Gastrocnemius medialis (tissue), 4 donors: ENCODE results near the gene SH3TC1. TPM values are rescaled to one million over a fixed set of nuclear protein-coding genes. Genes with fewer than 3 reads are reported as not detected.

Experiments used
- ATAC-seq, 2 donors: fragments of 150-250 bp; one replicate each; pipeline ENCODE4 v1.9.1; 2016
- DNase-seq, 2 donors: peaks; one replicate each; pipeline ENCODE4 v3.0.0-alpha.2; 2019
- H3K27ac ChIP-seq, 4 donors: fragments of 200-600 bp; sonication (generic); 1 replicate in 1 of 4; 2 replicates in 3 of 4; pipeline ENCODE4 v1.5.1; 2016 to 2018; ENCODE audit warnings: mild to moderate bottlenecking in 2 of 4, moderate library complexity in 1 of 4
- H3K27me3 ChIP-seq, 3 donors: fragments of 200-600 bp; sonication (generic) in 2 of 3; 1 replicate in 1 of 3; 2 replicates in 2 of 3; pipeline versions ENCODE4 v1.5.1 to v1.6.0; 2016 to 2019; ENCODE audit warnings: mild to moderate bottlenecking in 1 of 3, moderate library complexity in 1 of 3
- H3K36me3 ChIP-seq, 2 donors: fragments of 200-600 bp; sonication (generic) in 1 of 2; one replicate each; pipeline ENCODE4 v1.5.1; 2017 to 2018
- H3K4me1 ChIP-seq, 2 donors: fragments of 200-600 bp; sonication (generic) in 1 of 2; one replicate each; pipeline ENCODE4 v1.5.1; 2016 to 2017; ENCODE audit warnings: mild to moderate bottlenecking in 2 of 2
- H3K4me3 ChIP-seq, 4 donors: fragments of 200-600 bp; sonication (generic) in 3 of 4; 1 replicate in 1 of 4; 2 replicates in 3 of 4; pipeline ENCODE4 v1.5.1; 2016 to 2019; ENCODE audit warnings: mild to moderate bottlenecking in 2 of 4
- H3K9me3 ChIP-seq, 3 donors: fragments of 200-600 bp; sonication (generic) in 2 of 3; 1 replicate in 1 of 3; 2 replicates in 2 of 3; pipeline ENCODE4 v1.5.1; 2016 to 2019
- POLR2A ChIP-seq, 2 donors: fragments of 450-650 bp; IDR thresholded peaks; one replicate each; pipeline ENCODE4 v1.6.1; 2017; ENCODE audit warnings: antibody characterized with exemption in 2 of 2, mild to moderate bottlenecking in 2 of 2, moderate library complexity in 2 of 2
- in situ Hi-C, 4 donors: fragments of 200-750 bp; cut with MboI; loops; one replicate each; pipeline versions ENCODE4 v1.15.0 to v1.8.0; 2017; ENCODE audit warnings: low sequenced_read_pairs in 4 of 4
- intact Hi-C: fragments of 100-400 bp; cut with DNase I; formaldehyde crosslinking; loops from one replicate; pipeline ENCODE4 v1.15.1; 2023; ENCODE audit warnings: low total_unique reads
- total RNA-seq, 4 donors: library from RNA; depleted of rRNA; stranded (reverse); fragments of >200 nt; gene quantifications; one replicate each; pipeline versions ENCODE4 v1.1.0 to v1.2.3, GENCODE V29; 2016
- TF ChIP-seq, protein P1 (sequence below), 5 experiments: fragments of 450-650 bp in 3 of 5; fragments of 200-600 bp in 2 of 5; sonication (generic) in 2 of 5; IDR thresholded peaks in 4 of 5; conservative IDR thresholded peaks in 1 of 5; 1 replicate in 4 of 5; 2 replicates in 1 of 5; pipeline ENCODE4 v1.5.1; 2016 to 2019; ENCODE audit warnings: antibody characterized with exemption in 5 of 5, mild to moderate bottlenecking in 3 of 5, moderate library complexity in 3 of 5

The SH3TC1 gene
- total RNA-seq, 4 donors from 2014 or later: 2.9 to 8.5 (median 5.8) TPM

DNA sequence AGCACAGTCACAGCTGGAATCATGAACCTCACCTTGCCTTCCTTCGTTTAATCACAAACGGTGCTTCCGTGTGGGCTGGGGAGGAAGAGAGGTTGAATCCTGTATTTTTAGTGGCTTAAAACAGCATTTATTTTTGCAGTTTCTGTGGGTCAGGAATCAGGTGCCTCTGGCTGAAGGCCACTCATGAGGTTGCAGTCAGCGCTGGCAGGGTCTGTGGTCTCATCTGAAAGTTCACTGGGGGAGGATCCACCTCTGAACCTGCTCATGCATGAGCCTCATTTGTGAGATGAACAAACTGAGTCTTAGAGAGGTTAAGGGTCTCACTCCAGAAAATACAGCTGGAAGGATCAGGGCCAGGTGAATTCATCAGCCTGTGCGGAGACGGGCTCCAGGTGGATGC, 23.4 kb upstream of the SH3TC1 start:
- Histone ChIP-seq H3K4me3 (no peak overlapping the region), H3K27me3 (no peaks in the 10 kb centered on the region), H3K9me3 (no peaks in the 10 kb centered on the region), H3K4me1 (peaks cover 0 to 3% of the 10 kb centered on the region in 2 donors), H3K36me3 (no peaks in the 10 kb centered on the region), H3K27ac (no peak overlapping the region)
- ATAC-seq (no peak), DNase-seq (no peak)
- TF ChIP-seq, protein P1, sequence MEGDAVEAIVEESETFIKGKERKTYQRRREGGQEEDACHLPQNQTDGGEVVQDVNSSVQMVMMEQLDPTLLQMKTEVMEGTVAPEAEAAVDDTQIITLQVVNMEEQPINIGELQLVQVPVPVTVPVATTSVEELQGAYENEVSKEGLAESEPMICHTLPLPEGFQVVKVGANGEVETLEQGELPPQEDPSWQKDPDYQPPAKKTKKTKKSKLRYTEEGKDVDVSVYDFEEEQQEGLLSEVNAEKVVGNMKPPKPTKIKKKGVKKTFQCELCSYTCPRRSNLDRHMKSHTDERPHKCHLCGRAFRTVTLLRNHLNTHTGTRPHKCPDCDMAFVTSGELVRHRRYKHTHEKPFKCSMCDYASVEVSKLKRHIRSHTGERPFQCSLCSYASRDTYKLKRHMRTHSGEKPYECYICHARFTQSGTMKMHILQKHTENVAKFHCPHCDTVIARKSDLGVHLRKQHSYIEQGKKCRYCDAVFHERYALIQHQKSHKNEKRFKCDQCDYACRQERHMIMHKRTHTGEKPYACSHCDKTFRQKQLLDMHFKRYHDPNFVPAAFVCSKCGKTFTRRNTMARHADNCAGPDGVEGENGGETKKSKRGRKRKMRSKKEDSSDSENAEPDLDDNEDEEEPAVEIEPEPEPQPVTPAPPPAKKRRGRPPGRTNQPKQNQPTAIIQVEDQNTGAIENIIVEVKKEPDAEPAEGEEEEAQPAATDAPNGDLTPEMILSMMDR (IDR thresholded peaks at IDR 0.05 in 4 of 5, conservative IDR thresholded peaks at IDR 0.05 in 1 of 5): no peak
- TF ChIP-seq POLR2A (IDR thresholded peaks at IDR 0.05): no peak
- intact Hi-C loops (loop anchor here (5.0 kb wide), 1 partner anchor 62 kb away; no protein-coding TSS in a partner anchor), in situ Hi-C loops (loop anchor here in 1 of 4 donors (25.0 kb wide), 1 partner anchor 363 kb away; no protein-coding TSS in a partner anchor)

DNA sequence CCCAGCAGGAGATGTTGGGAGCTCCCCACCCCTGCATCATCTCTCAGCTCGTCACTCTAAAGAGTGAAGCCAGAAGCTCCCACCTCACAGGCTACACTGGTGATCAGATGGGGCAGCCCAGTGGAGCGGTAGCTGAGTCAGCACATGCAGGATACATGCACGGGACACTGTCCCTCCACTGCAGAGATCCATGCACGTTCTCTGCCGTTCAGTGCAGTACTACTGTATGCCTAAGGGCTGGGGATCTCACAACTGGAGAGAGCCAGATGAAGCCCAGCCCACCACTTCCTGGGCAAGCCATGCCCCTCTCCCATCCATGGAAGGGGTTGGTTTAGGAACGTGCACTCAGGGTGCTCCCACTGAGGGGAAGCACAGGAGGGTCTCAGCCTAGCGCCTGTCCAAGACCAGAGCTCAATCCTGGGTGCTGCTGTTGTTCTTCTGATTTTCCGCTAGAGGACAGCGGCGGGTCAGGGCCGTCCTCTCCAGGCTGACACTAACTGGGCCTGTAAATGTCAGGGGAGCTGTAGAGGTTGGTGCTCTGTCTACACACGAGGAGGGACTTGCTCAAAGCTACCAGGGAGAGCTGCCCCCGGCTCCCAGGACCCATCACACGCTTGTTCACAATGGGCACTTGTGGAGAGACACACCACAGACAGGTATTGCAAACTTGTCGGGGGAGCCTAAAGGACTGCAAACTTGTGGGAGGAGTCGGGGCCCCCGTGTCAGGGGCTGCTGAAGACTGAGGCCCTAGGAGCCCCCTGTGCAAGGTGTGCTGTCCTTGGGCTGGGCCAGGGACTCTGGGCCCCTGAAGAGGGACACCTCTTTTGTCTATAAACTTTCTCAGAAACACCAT, 22.3 kb upstream of the SH3TC1 start:
- H3K4me1 ChIP-seq: peaks cover under 1 to 3% of the 10 kb centered on the region in 2 donors
- H3K36me3 ChIP-seq: no peaks in the 10 kb centered on the region
- H3K4me3 ChIP-seq: no peak overlapping the region
- in situ Hi-C loops: loop anchor here in 1 of 4 donors (25.0 kb wide), 1 partner anchor 364 kb away; no protein-coding TSS in a partner anchor
- intact Hi-C loops: loop anchor here (5.0 kb wide), 1 partner anchor 61 kb away; no protein-coding TSS in a partner anchor
- no peaks in the 10 kb centered on the region for H3K9me3 ChIP-seq
- H3K27ac ChIP-seq: no peak overlapping the region
- peak; percentile 64 to 80 for ATAC-seq
- peak in 1 of 2 donors; percentile 49 for DNase-seq
- TF ChIP-seq, protein P1 (IDR thresholded peaks at IDR 0.05 in 4 of 5, conservative IDR thresholded peaks at IDR 0.05 in 1 of 5): peak; percentile 74 to 82 (median 78)
- TF ChIP-seq POLR2A (IDR thresholded peaks at IDR 0.05): no peak
- H3K27me3 ChIP-seq: no peaks in the 10 kb centered on the region

DNA sequence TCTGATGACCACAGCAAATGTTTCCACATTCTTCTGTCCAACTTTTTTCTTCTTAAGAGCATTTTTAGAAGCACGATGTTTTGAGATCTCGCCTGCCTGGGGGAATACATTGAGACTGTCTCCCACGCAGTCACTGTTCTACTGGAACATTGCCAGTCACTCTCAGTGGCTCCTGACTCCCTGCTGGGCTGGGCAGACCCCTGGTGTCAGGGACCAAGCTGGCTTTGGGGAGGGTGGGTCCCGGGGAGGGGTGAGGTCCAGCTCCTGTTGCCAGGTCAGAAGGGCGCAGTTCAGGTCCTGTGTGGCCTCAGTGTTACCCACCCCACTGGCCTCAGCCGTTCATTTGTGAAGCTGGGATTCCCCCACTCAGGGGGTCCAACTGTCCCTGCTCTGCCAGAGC, 21.5 kb upstream of the SH3TC1 start:
- Histone ChIP-seq H3K27me3 (no peaks in the 10 kb centered on the region), H3K4me3 (no peak overlapping the region), H3K9me3 (no peaks in the 10 kb centered on the region), H3K36me3 (no peaks in the 10 kb centered on the region), H3K27ac (no peak overlapping the region), H3K4me1 (peaks cover 5 to 10% of the 10 kb centered on the region in 2 donors)
- ATAC-seq (no peak), DNase-seq (no peak)
- in situ Hi-C loops: loop anchor here in 1 of 4 donors (25.0 kb wide), 1 partner anchor 365 kb away; no protein-coding TSS in a partner anchor
- no peak for TF ChIP-seq POLR2A (IDR thresholded peaks at IDR 0.05)
- intact Hi-C loops: loop anchor here (5.0 kb wide), 1 partner anchor 60 kb away; no protein-coding TSS in a partner anchor

DNA sequence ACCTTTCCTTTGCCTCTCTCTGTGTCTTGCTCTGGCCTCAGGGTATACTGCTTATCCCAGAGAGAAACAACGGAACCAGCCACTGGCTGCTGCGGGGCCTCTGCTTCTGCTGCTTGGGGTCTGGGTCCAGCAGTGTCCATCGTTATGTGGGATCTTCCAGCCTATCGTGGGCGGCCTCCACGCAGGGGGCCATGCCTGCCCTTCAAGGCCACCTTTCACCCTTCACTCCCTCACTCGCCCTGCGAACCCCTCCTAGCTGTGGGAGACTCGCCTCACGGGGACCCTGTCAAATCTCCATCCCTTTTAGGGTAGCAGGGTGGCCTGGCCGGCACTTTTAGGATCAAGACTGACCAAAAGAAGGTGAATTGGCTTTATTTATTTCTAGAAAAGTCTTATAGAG, 21.1 kb upstream of the SH3TC1 start:
- DNase-seq (no peak), ATAC-seq (no peak)
- no peak for TF ChIP-seq POLR2A (IDR thresholded peaks at IDR 0.05)
- TF ChIP-seq, protein P1 (IDR thresholded peaks at IDR 0.05 in 4 of 5, conservative IDR thresholded peaks at IDR 0.05 in 1 of 5): no peak
- no peak overlapping the region for H3K27ac ChIP-seq
- in situ Hi-C loops (loop anchor here in 1 of 4 donors (25.0 kb wide), 1 partner anchor 366 kb away; no protein-coding TSS in a partner anchor), intact Hi-C loops (loop anchor here (5.0 kb wide), 1 partner anchor 59 kb away; no protein-coding TSS in a partner anchor)
- H3K36me3 ChIP-seq: no peaks in the 10 kb centered on the region
- H3K27me3 ChIP-seq: no peaks in the 10 kb centered on the region
- no peaks in the 10 kb centered on the region for H3K9me3 ChIP-seq
- peaks cover 6 to 14% of the 10 kb centered on the region in 2 donors for H3K4me1 ChIP-seq
- no peak overlapping the region for H3K4me3 ChIP-seq

DNA sequence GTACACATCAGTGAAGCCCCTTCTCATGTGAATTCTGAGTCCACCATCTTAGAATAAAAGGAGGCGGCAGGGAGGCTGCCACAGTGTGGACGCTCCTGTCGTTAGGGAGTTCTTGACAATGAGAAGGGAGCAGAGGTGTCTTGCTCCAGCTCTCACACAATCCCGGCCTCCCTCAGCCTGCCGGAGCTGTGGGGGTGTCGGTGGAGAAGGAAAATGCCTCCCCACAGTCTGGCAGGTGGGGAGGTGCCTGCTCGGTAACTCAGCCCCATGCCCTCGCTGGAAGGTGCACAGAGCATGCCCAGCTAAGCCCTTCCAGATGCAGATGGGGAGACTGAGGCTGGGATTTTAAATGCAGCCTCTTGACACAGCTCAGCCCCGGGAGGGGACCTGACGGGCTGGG, 20.0 kb upstream of the SH3TC1 start:
- TF ChIP-seq POLR2A (IDR thresholded peaks at IDR 0.05): no peak
- TF ChIP-seq, protein P1 (IDR thresholded peaks at IDR 0.05 in 4 of 5, conservative IDR thresholded peaks at IDR 0.05 in 1 of 5): no peak
- Histone ChIP-seq H3K27me3 (no peaks in the 10 kb centered on the region), H3K4me1 (peaks cover 17 to 20% of the 10 kb centered on the region in 2 donors), H3K9me3 (no peaks in the 10 kb centered on the region), H3K27ac (no peak overlapping the region), H3K36me3 (no peaks in the 10 kb centered on the region), H3K4me3 (no peak overlapping the region)
- in situ Hi-C loops (loop anchor here in 1 of 4 donors (25.0 kb wide), 1 partner anchor 367 kb away; no protein-coding TSS in a partner anchor), intact Hi-C loops (loop anchor here (5.0 kb wide), 1 partner anchor 58 kb away; no protein-coding TSS in a partner anchor)
- ATAC-seq (no peak), DNase-seq (no peak)
